K562 (cell line): ENCODE measurements around the gene ADAMTS7. TPM values are rescaled to one million over a fixed set of nuclear protein-coding genes. Genes with fewer than 3 reads are reported as not detected.

Experiments used
- CAMTA2 ChIP-seq: fragments of 250-450 bp; sonication (Bioruptor Pico); conservative IDR thresholded peaks from 2 replicates; pipeline ENCODE4 v1.5.1; 2022
- DACH1 ChIP-seq: fragments of 450-650 bp; IDR thresholded peaks from 2 replicates; pipeline ENCODE4 v1.6.1; 2018; ENCODE audit not compliant: partially characterized antibody
- KDM5B ChIP-seq: fragments of 200-600 bp; sonication (generic); IDR thresholded peaks from 2 replicates; pipeline ENCODE4 v1.6.1; 2012; ENCODE audit warnings: low read depth, mild to moderate bottlenecking, moderate library complexity, low read length, control low read depth, inconsistent platforms; ENCODE audit not compliant: insufficient replicate concordance
- LCOR ChIP-seq: sonication (generic); formaldehyde crosslinking; IDR thresholded peaks from 2 replicates; pipeline ENCODE4 v1.8.0; 2022; ENCODE audit warnings: mild to moderate bottlenecking, missing genetic modification reagents
- MTA2 ChIP-seq: fragments of 450-650 bp; IDR thresholded peaks from 2 replicates; pipeline ENCODE4 v1.6.1; 2016; ENCODE audit warnings: low read depth
- NCOA6 ChIP-seq: fragments of 450-650 bp; IDR thresholded peaks from 2 replicates; pipeline ENCODE4 v1.6.1; 2017; ENCODE audit warnings: mild to moderate bottlenecking
- NEUROD1 ChIP-seq: fragments of 150-350 bp; IDR thresholded peaks from 2 replicates; pipeline ENCODE4 v1.6.1; 2014; ENCODE audit warnings: borderline replicate concordance, low read length, low read depth; ENCODE audit not compliant: partially characterized antibody
- OTX1 ChIP-seq: fragments of 450-650 bp; formaldehyde crosslinking; IDR thresholded peaks from 2 replicates; pipeline ENCODE4 v1.4.0; 2022; ENCODE audit warnings: mild to moderate bottlenecking
- PTTG1 ChIP-seq: fragments of 450-650 bp; IDR thresholded peaks from 2 replicates; pipeline ENCODE4 v1.6.1; 2016; ENCODE audit warnings: low read depth, mild to moderate bottlenecking, missing genetic modification characterization, missing compliant biosample characterization
- PYGO2 ChIP-seq: fragments of 450-650 bp; IDR thresholded peaks from 2 replicates; pipeline ENCODE4 v1.6.1; 2016; ENCODE audit warnings: mild to moderate bottlenecking, missing genetic modification characterization, moderate library complexity, missing compliant biosample characterization
- SAFB2 ChIP-seq: fragments of 200-400 bp; formaldehyde crosslinking; IDR thresholded peaks from 2 replicates; pipeline ENCODE4 v1.6.1; 2018; ENCODE audit warnings: borderline replicate concordance, low read length, low read depth, moderate library complexity; ENCODE audit not compliant: severe bottlenecking
- STAG1 ChIP-seq: sonication (generic); formaldehyde crosslinking; IDR thresholded peaks from 2 replicates; pipeline ENCODE4 v1.5.0; 2020; ENCODE audit warnings: missing genetic modification reagents, borderline replicate concordance
- TGIF2 ChIP-seq: sonication (generic); formaldehyde crosslinking; IDR thresholded peaks from 2 replicates; pipeline ENCODE4 v1.8.1; 2022; ENCODE audit warnings: mild to moderate bottlenecking, missing genetic modification reagents, moderate library complexity
- ZNF436 ChIP-seq: fragments of 250-450, 450-650 bp; sonication (Bioruptor Pico); formaldehyde crosslinking; IDR thresholded peaks from 2 replicates; pipeline ENCODE4 v1.7.0; 2020; ENCODE audit warnings: mild to moderate bottlenecking
- polyA plus RNA-seq, 8 experiments: library from polyadenylated mRNA; depleted of rRNA in 4 of 8; stranded (reverse) in 5 of 8; unstranded in 3 of 8; fragments of >200 nt; fragmentation: Nextera tagmentation in 2 of 8; fragmentation: Illumina TruSeq in 1 of 8; extraction: Ambion mirVana in 2 of 8; extraction: Trizol in 1 of 8; gene quantifications; 2 replicates each; pipeline versions ENCODE4 v1.2.1 to v1.2.3, GENCODE V29; 2011 to 2014; ENCODE audit warnings: inconsistent platforms in 1 of 8, missing spikeins in 1 of 8
- total RNA-seq, 7 experiments: library from RNA; depleted of rRNA in 6 of 7; stranded (reverse); fragments of >200 nt in 6 of 7; fragmentation: Illumina TruSeq in 2 of 7; extraction: Trizol in 2 of 7; gene quantifications; 2 replicates each; pipeline versions ENCODE4 v1.2.1 to v1.2.3, GENCODE V29; 2011 to 2021; ENCODE audit warnings: low replicate concordance in 1 of 7
- TF ChIP-seq, protein P1 (sequence below): fragments of 250-450 bp; sonication (Bioruptor Pico); IDR thresholded peaks from 2 replicates; pipeline ENCODE4 v1.9.0; 2021; ENCODE audit warnings: mild to moderate bottlenecking, inconsistent platforms
- TF ChIP-seq, protein P2 (sequence below): sonication (generic); formaldehyde crosslinking; IDR thresholded peaks from 2 replicates; pipeline ENCODE4 v1.8.0; 2022; ENCODE audit warnings: mild to moderate bottlenecking, low read depth, missing genetic modification reagents
- TF ChIP-seq, protein P3 (sequence below): fragments of 450-650 bp; conservative IDR thresholded peaks from 2 replicates; pipeline ENCODE4 v1.6.1; 2016; ENCODE audit warnings: missing genetic modification characterization, low read depth, mild to moderate bottlenecking, missing compliant biosample characterization, moderate library complexity
- TF ChIP-seq, protein P4 (sequence below): IDR thresholded peaks from 3 replicates; pipeline ENCODE4 v1.6.1; 2011; ENCODE audit warnings: borderline replicate concordance, mild to moderate bottlenecking; ENCODE audit not compliant: insufficient read length, insufficient read depth

The ADAMTS7 gene
- total and polyA plus RNA-seq, 9 of the 15 experiments (the other 6 are each of a cell fraction or from before 2014, with no cell fraction given), result 0.05 to 0.07 TPM; not detected in 7

DNA sequence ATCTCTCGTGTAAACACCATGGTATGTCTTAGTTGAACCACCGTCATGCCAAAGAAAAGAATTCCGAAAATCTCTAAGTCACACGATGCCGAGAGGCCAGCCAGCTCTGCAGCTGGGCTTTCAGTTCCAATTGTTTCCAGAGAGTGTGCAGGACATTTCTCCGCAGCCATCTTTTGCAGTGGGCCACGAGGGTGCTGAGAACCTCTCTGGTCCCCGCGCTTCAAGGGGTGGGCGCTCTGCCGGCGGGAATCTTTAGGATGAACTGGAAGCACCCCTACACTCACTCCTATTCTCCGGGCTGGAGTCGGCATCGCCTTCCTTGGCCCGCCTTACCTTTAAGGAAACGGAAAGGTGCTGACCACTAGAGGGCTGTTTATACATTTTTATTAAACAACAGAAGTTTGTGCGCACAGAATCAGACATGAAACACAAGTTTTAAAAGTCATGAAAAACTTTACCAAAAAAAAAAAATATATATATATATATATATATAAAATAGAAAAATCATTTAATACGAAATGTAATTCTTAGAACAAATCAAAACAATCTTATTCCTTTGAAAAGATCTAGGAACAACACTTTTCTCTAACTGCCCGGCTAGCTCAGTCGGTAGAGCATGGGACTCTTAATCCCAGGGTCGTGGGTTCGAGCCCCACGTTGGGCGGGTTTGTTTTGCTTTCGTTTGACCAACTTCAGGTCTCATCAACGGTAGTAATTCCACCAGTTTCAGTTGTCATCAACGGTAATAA, 48.9 kb upstream of the ADAMTS7 start (continued):
- TF ChIP-seq, protein P1, sequence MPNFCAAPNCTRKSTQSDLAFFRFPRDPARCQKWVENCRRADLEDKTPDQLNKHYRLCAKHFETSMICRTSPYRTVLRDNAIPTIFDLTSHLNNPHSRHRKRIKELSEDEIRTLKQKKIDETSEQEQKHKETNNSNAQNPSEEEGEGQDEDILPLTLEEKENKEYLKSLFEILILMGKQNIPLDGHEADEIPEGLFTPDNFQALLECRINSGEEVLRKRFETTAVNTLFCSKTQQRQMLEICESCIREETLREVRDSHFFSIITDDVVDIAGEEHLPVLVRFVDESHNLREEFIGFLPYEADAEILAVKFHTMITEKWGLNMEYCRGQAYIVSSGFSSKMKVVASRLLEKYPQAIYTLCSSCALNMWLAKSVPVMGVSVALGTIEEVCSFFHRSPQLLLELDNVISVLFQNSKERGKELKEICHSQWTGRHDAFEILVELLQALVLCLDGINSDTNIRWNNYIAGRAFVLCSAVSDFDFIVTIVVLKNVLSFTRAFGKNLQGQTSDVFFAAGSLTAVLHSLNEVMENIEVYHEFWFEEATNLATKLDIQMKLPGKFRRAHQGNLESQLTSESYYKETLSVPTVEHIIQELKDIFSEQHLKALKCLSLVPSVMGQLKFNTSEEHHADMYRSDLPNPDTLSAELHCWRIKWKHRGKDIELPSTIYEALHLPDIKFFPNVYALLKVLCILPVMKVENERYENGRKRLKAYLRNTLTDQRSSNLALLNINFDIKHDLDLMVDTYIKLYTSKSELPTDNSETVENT (CRISPR knock-in tag), result no peak
- TF ChIP-seq, protein P2, sequence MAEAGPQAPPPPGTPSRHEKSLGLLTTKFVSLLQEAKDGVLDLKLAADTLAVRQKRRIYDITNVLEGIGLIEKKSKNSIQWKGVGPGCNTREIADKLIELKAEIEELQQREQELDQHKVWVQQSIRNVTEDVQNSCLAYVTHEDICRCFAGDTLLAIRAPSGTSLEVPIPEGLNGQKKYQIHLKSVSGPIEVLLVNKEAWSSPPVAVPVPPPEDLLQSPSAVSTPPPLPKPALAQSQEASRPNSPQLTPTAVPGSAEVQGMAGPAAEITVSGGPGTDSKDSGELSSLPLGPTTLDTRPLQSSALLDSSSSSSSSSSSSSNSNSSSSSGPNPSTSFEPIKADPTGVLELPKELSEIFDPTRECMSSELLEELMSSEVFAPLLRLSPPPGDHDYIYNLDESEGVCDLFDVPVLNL (CRISPR knock-in tag), result no peak
- TF ChIP-seq, protein P3, sequence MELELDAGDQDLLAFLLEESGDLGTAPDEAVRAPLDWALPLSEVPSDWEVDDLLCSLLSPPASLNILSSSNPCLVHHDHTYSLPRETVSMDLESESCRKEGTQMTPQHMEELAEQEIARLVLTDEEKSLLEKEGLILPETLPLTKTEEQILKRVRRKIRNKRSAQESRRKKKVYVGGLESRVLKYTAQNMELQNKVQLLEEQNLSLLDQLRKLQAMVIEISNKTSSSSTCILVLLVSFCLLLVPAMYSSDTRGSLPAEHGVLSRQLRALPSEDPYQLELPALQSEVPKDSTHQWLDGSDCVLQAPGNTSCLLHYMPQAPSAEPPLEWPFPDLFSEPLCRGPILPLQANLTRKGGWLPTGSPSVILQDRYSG (tag), result no peak
- TF ChIP-seq, protein P4, sequence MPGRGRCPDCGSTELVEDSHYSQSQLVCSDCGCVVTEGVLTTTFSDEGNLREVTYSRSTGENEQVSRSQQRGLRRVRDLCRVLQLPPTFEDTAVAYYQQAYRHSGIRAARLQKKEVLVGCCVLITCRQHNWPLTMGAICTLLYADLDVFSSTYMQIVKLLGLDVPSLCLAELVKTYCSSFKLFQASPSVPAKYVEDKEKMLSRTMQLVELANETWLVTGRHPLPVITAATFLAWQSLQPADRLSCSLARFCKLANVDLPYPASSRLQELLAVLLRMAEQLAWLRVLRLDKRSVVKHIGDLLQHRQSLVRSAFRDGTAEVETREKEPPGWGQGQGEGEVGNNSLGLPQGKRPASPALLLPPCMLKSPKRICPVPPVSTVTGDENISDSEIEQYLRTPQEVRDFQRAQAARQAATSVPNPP, result no peak
- TF ChIP-seq NEUROD1, result no peak
- TF ChIP-seq OTX1 (CRISPR knock-in tag), result no peak
- TF ChIP-seq PTTG1 (tag), result no peak
- no peak for TF ChIP-seq ZNF436 (CRISPR knock-in tag)
- TF ChIP-seq CAMTA2 (CRISPR knock-in tag), result no peak
- no peak for TF ChIP-seq SAFB2
- TF ChIP-seq TGIF2 (CRISPR knock-in tag), result no peak
- no peak for TF ChIP-seq PYGO2
- TF ChIP-seq NCOA6, result no peak
- no peak for TF ChIP-seq KDM5B
- no peak for TF ChIP-seq DACH1
- TF ChIP-seq LCOR, result no peak
- no peak for TF ChIP-seq MTA2
- TF ChIP-seq STAG1 (CRISPR knock-in tag), result no peak
